SK-N-SH treated with all-trans-retinoic acid at 6 μM for 48 hours (cell line): ENCODE results near the gene PCDHGA5.

Experiments used
- ARNTL ChIP-seq: fragments of 450-650 bp; formaldehyde crosslinking; IDR thresholded peaks from 2 replicates; pipeline ENCODE4 v1.5.0; 2020; ENCODE audit warnings: low read depth, mild to moderate bottlenecking, moderate library complexity, borderline replicate concordance
- BACH2 ChIP-seq: fragments of 250-450 bp; sonication (Bioruptor Pico); IDR thresholded peaks from 2 replicates; pipeline ENCODE4 v1.9.0; 2021; ENCODE audit warnings: mild to moderate bottlenecking, borderline replicate concordance
- ISL1 ChIP-seq: fragments of 250-450 bp; sonication (Bioruptor Pico); IDR thresholded peaks from 2 replicates; pipeline ENCODE4 v2.1.2; 2022; ENCODE audit warnings: mild to moderate bottlenecking, moderate library complexity
- OSR1 ChIP-seq: fragments of 250-450 bp; sonication (Bioruptor Pico); IDR thresholded peaks from 2 replicates; pipeline ENCODE4 v1.8.0; 2022; ENCODE audit warnings: moderate library complexity, mild to moderate bottlenecking, inconsistent platforms
- RARB ChIP-seq: fragments of 250-450 bp; sonication (Bioruptor Pico); IDR thresholded peaks from 2 replicates; pipeline ENCODE4 v1.8.0; 2021; ENCODE audit warnings: mild to moderate bottlenecking, moderate library complexity
- SNAI2 ChIP-seq: fragments of 250-450 bp; sonication (Bioruptor Pico); IDR thresholded peaks from 2 replicates; pipeline ENCODE4 v1.5.0; 2020; ENCODE audit warnings: mild to moderate bottlenecking, moderate library complexity
- TCF4 ChIP-seq: fragments of 250-450 bp; sonication (Bioruptor Pico); IDR thresholded peaks from 2 replicates; pipeline ENCODE4 v1.8.0; 2021; ENCODE audit warnings: mild to moderate bottlenecking, moderate library complexity, borderline replicate concordance
- TOX ChIP-seq: fragments of 250-450 bp; sonication (Bioruptor Pico); IDR thresholded peaks from 2 replicates; pipeline ENCODE4 v1.8.0; 2021; ENCODE audit warnings: mild to moderate bottlenecking, moderate library complexity, borderline replicate concordance
- ZNF70 ChIP-seq: fragments of 450-650 bp; formaldehyde crosslinking; IDR thresholded peaks from 2 replicates; pipeline ENCODE4 v1.5.0; 2020; ENCODE audit warnings: mild to moderate bottlenecking, moderate library complexity
- ZNF8 ChIP-seq: fragments of 450-650 bp; formaldehyde crosslinking; IDR thresholded peaks from 2 replicates; pipeline ENCODE4 v1.5.0; 2020; ENCODE audit warnings: mild to moderate bottlenecking, moderate library complexity
- TF ChIP-seq, protein P1 (sequence below): fragments of 250-450 bp; sonication (Bioruptor Pico); IDR thresholded peaks from 2 replicates; pipeline ENCODE4 v1.5.1; 2020; ENCODE audit warnings: low read depth, mild to moderate bottlenecking, moderate library complexity
- TF ChIP-seq, protein P2 (sequence below): fragments of 250-450 bp; sonication (Bioruptor Pico); IDR thresholded peaks from 2 replicates; pipeline ENCODE4 v1.8.0; 2020; ENCODE audit warnings: mild to moderate bottlenecking, moderate library complexity, borderline replicate concordance

DNA sequence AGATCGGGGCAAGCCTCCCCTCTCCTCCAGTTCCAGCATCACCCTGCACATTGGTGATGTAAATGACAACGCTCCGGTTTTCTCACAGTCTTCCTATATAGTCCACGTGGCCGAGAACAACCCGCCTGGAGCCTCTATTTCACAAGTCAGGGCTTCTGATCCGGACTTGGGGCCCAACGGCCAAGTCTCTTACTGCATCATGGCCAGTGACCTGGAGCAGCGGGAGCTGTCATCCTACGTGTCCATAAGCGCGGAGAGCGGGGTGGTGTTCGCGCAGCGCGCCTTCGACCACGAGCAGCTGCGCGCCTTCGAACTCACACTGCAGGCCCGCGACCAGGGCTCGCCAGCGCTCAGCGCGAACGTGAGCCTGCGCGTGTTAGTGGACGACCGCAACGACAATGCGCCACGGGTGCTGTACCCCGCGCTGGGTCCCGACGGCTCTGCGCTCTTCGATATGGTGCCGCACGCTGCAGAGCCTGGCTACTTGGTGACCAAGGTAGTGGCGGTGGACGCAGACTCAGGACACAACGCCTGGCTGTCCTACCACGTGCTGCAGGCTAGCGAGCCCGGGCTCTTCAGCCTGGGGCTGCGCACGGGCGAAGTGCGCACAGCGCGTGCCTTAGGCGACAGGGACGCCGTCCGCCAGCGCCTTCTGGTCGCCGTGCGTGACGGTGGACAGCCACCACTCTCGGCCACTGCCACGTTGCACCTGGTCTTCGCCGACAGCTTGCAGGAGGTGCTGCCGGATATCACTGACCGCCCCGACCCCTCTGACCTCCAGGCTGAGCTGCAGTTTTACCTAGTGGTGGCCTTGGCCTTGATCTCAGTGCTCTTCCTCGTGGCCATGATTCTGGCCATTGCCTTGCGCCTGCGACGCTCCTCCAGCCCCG is 25.4 kb downstream of the PCDHGA5 start:
- TF ChIP-seq, protein P1, sequence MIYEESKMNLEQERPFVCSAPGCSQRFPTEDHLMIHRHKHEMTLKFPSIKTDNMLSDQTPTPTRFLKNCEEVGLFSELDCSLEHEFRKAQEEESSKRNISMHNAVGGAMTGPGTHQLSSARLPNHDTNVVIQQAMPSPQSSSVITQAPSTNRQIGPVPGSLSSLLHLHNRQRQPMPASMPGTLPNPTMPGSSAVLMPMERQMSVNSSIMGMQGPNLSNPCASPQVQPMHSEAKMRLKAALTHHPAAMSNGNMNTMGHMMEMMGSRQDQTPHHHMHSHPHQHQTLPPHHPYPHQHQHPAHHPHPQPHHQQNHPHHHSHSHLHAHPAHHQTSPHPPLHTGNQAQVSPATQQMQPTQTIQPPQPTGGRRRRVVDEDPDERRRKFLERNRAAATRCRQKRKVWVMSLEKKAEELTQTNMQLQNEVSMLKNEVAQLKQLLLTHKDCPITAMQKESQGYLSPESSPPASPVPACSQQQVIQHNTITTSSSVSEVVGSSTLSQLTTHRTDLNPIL (CRISPR knock-in tag) = no peak
- TF ChIP-seq ISL1 (CRISPR knock-in tag) (no peak), SNAI2 (CRISPR knock-in tag) (no peak), OSR1 (CRISPR knock-in tag) (no peak), ZNF70 (CRISPR knock-in tag) (no peak), TOX (CRISPR knock-in tag) (no peak), ZNF8 (CRISPR knock-in tag) (no peak), RARB (CRISPR knock-in tag) (no peak), BACH2 (CRISPR knock-in tag) (no peak), ARNTL (CRISPR knock-in tag) (no peak), TCF4 (CRISPR knock-in tag) (no peak)
- TF ChIP-seq, protein P2, sequence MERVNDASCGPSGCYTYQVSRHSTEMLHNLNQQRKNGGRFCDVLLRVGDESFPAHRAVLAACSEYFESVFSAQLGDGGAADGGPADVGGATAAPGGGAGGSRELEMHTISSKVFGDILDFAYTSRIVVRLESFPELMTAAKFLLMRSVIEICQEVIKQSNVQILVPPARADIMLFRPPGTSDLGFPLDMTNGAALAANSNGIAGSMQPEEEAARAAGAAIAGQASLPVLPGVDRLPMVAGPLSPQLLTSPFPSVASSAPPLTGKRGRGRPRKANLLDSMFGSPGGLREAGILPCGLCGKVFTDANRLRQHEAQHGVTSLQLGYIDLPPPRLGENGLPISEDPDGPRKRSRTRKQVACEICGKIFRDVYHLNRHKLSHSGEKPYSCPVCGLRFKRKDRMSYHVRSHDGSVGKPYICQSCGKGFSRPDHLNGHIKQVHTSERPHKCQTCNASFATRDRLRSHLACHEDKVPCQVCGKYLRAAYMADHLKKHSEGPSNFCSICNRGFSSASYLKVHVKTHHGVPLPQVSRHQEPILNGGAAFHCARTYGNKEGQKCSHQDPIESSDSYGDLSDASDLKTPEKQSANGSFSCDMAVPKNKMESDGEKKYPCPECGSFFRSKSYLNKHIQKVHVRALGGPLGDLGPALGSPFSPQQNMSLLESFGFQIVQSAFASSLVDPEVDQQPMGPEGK = no peak
